GM12878 (cell line): Measurements from ENCODE around the gene PRCC. TPM values are rescaled to one million over a fixed set of nuclear protein-coding genes. Genes with fewer than 3 reads are reported as not detected.

Experiments used
- ATAC-seq: fragments of 200-7000 bp; cut with Tn5 transposase; 3 replicates; pipeline ENCODE4 v1.9.1; 2020; ENCODE audit warnings: mild to moderate bottlenecking, moderate library complexity
- BruUV-seq: library from RNA; stranded (reverse); fragments of 400-500 nt; replicated peaks from 2 replicates; lab custom pipeline; 2021; lab: Mats Ljungman, UMichigan
- CTCF ChIA-PET: fragments of 300-600 bp; sonication (Branson Sonifier 250); formaldehyde crosslinking; extraction: SDS; loops from one replicate; lab custom pipeline; 2021; ENCODE audit warnings: inconsistent platforms; lab: Yijun Ruan, JAX
- POLR2A ChIA-PET: fragments of 350-600 bp; formaldehyde crosslinking; extraction: SDS; loops from one replicate; lab custom pipeline; 2021; ENCODE audit warnings: inconsistent platforms; lab: Charles Lee
- RAD21 ChIA-PET: fragments of 300-600 bp; sonication (Branson Sonifier 250); formaldehyde crosslinking; loops from one replicate; lab custom pipeline; 2023; ENCODE audit warnings: antibody characterized with exemption; ENCODE audit not compliant: unreplicated experiment; lab: Charles Lee
- SMC1A ChIA-PET: fragments of 300-600 bp; sonication (Branson Sonifier 250); formaldehyde crosslinking; loops from one replicate; lab custom pipeline; 2023; ENCODE audit not compliant: unreplicated experiment, uncharacterized antibody; lab: Charles Lee
- DNase-seq: peaks from one replicate; pipeline ENCODE4 v3.0.0-alpha.2; 2011; ENCODE audit warnings: low read depth, low spot score
- FAIRE-seq: peaks from 3 replicates; lab custom pipeline; 2011; peaks lifted over from hg19 to GRCh38; lab: Jason Lieb, UNC
- H2AFZ ChIP-seq: 2 replicates; pipeline ENCODE4 v1.6.0; 2011; ENCODE audit warnings: low read depth, low read length, control low read depth; ENCODE audit not compliant: control insufficient read depth
- H3K27ac ChIP-seq: 2 replicates; pipeline ENCODE4 v1.5.1; 2011; ENCODE audit warnings: control low read depth; ENCODE audit not compliant: control insufficient read depth, insufficient read depth
- H3K27me3 ChIP-seq, 2 experiments: replicated peaks in 1 of 2; 2 replicates each; pipeline versions ENCODE4 v1.6.0 to v1.6.1; 2011; ENCODE audit warnings: low read length in 1 of 2; ENCODE audit not compliant: control insufficient read depth in 2 of 2, insufficient read depth in 2 of 2
- H3K36me3 ChIP-seq, 2 experiments: 2 replicates each; pipeline ENCODE4 v1.5.1; 2011; ENCODE audit warnings: low read length in 1 of 2; ENCODE audit not compliant: control insufficient read depth in 2 of 2, insufficient read depth in 2 of 2
- H3K4me1 ChIP-seq: 2 replicates; pipeline ENCODE4 v1.6.1; 2011; ENCODE audit warnings: mild to moderate bottlenecking, low read length, moderate library complexity, mixed read lengths; ENCODE audit not compliant: control insufficient read depth, insufficient read depth
- H3K4me2 ChIP-seq: 2 replicates; pipeline ENCODE4 v1.6.0; 2011; ENCODE audit warnings: control low read depth; ENCODE audit not compliant: control insufficient read depth, insufficient read depth
- H3K4me3 ChIP-seq: fragments of 200-600 bp; sonication (generic); 2 replicates; pipeline ENCODE4 v1.5.1; 2016
- H3K79me2 ChIP-seq: 2 replicates; pipeline ENCODE4 v1.6.0; 2011; ENCODE audit warnings: low read length; ENCODE audit not compliant: control insufficient read depth, insufficient read depth
- H3K9ac ChIP-seq: 2 replicates; pipeline ENCODE4 v1.8.0; 2011; ENCODE audit warnings: low read length, control low read depth, mixed read lengths; ENCODE audit not compliant: control insufficient read depth, insufficient read depth
- H3K9me3 ChIP-seq: replicated peaks from 3 replicates; pipeline ENCODE4 v1.5.1; 2011; ENCODE audit warnings: mild to moderate bottlenecking, low read length; ENCODE audit not compliant: control insufficient read depth, insufficient read depth
- H4K20me1 ChIP-seq: 2 replicates; pipeline ENCODE4 v1.6.0; 2011; ENCODE audit not compliant: control insufficient read depth, insufficient read depth
- ATF2 ChIP-seq: IDR thresholded peaks from 2 replicates; pipeline ENCODE4 v1.6.1; 2012; ENCODE audit warnings: low read length, inconsistent platforms
- BACH1 ChIP-seq: fragments of 450-650 bp; IDR thresholded peaks from 2 replicates; pipeline ENCODE4 v1.6.1; 2017; ENCODE audit warnings: mild to moderate bottlenecking, borderline replicate concordance
- CBX3 ChIP-seq: fragments of 200-600 bp; sonication (generic); IDR thresholded peaks from 2 replicates; pipeline ENCODE4 v1.6.1; 2016; ENCODE audit warnings: low read depth, borderline replicate concordance
- CTCF ChIP-seq, 3 experiments: IDR thresholded peaks in 2 of 3; conservative IDR thresholded peaks in 1 of 3; 2 replicates each; pipeline ENCODE4 v1.5.1; 2011; ENCODE audit warnings: low read depth in 3 of 3, low read length in 3 of 3, mild to moderate bottlenecking in 3 of 3, control low read depth in 2 of 3, moderate library complexity in 2 of 3, inconsistent platforms in 1 of 3, mixed read lengths in 1 of 3; ENCODE audit not compliant: control insufficient read depth in 2 of 3, insufficient read depth in 1 of 3; ENCODE audit errors: extremely low read depth in 1 of 3
- ELK1 ChIP-seq: IDR thresholded peaks from 2 replicates; pipeline ENCODE4 v1.6.1; 2012; ENCODE audit warnings: low read depth, low read length, improper control_type of control experiment
- FOXK2 ChIP-seq: fragments of 450-650 bp; IDR thresholded peaks from 2 replicates; pipeline ENCODE4 v1.6.1; 2017; ENCODE audit warnings: mild to moderate bottlenecking, moderate library complexity
- GATAD2B ChIP-seq: fragments of 450-650 bp; conservative IDR thresholded peaks from 2 replicates; pipeline ENCODE4 v1.6.1; 2017; ENCODE audit warnings: low read depth, mild to moderate bottlenecking, moderate library complexity
- MYB ChIP-seq: fragments of 150-350 bp; IDR thresholded peaks from 2 replicates; pipeline ENCODE4 v1.6.1; 2014; ENCODE audit warnings: mild to moderate bottlenecking, low read depth, low read length, borderline replicate concordance
- PAX5 ChIP-seq: IDR thresholded peaks from 2 replicates; pipeline ENCODE4 v1.6.1; 2011; ENCODE audit warnings: low read depth, low read length, borderline replicate concordance
- PAX8 ChIP-seq: fragments of 450-650 bp; IDR thresholded peaks from 2 replicates; pipeline ENCODE4 v1.6.1; 2017; ENCODE audit warnings: mild to moderate bottlenecking, moderate library complexity
- RELB ChIP-seq: fragments of 450-650 bp; IDR thresholded peaks from 2 replicates; pipeline ENCODE4 v1.6.1; 2017; ENCODE audit warnings: low read depth, mild to moderate bottlenecking, moderate library complexity
- RUNX3 ChIP-seq: IDR thresholded peaks from 2 replicates; pipeline ENCODE4 v1.6.1; 2012; ENCODE audit warnings: low read length, inconsistent platforms
- ZNF622 ChIP-seq: fragments of 450-650 bp; IDR thresholded peaks from 2 replicates; pipeline ENCODE4 v1.6.1; 2017; ENCODE audit warnings: mild to moderate bottlenecking, inconsistent platforms
- WGBS: methylation state at CpG from one replicate; pipeline ENCODE4 v1.1.6; 2016; ENCODE audit warnings: low lambda C conversion rate; ENCODE audit not compliant: insufficient replicate concordance, insufficient coverage; ENCODE audit errors: missing lambda C conversion rate; 5-methylcytosine and 5-hydroxymethylcytosine counted together
- in situ Hi-C: fragments of 300-500 bp; cut with MboI; formaldehyde crosslinking; loops from 9 replicates; pipeline ENCODE4 v1.14.3; 2018; ENCODE audit warnings: mixed read lengths
- intact Hi-C: fragments of 100-400 bp; cut with micrococcal nuclease; formaldehyde crosslinking; loops from one replicate; pipeline ENCODE4 v1.14.2; 2022; ENCODE audit not compliant: unreplicated experiment
- polyA plus RNA-seq, 11 experiments: library from polyadenylated mRNA; depleted of rRNA in 4 of 11; unstranded in 6 of 11; stranded (reverse) in 5 of 11; fragments of >200 nt; fragmentation: Nextera tagmentation in 4 of 11; fragmentation: Illumina TruSeq in 1 of 11; extraction: Ambion mirVana in 4 of 11; extraction: Trizol in 1 of 11; gene quantifications; 1 replicate in 1 of 11; 2 replicates in 10 of 11; pipeline versions ENCODE4 v1.2.1 to v1.2.3, GENCODE V29; 2011 to 2016; ENCODE audit warnings: inconsistent platforms in 2 of 11, missing spikeins in 2 of 11, low read depth in 1 of 11
- total RNA-seq, 4 experiments: library from RNA; depleted of rRNA in 3 of 4; stranded (reverse); fragments of >200 nt in 3 of 4; fragmentation: Illumina TruSeq in 1 of 4; extraction: Trizol in 1 of 4; gene quantifications; 2 replicates each; pipeline versions ENCODE4 v1.2.1 to v1.2.3, GENCODE V29; 2013 to 2021

Gene PRCC
- total and polyA plus RNA-seq, 10 of the 15 experiments (the other 5 are each of a cell fraction or from before 2014, with no cell fraction given): 23.8 to 132 (median 63.1) TPM

- TF ChIP-seq RELB (no peak), RUNX3 (no peak), ZNF622 (no peak), PAX5 (no peak), BACH1 (no peak), PAX8 (no peak), ELK1 (no peak), CBX3 (no peak), GATAD2B (no peak), ATF2 (no peak), MYB (no peak), FOXK2 (no peak), CTCF (IDR thresholded peaks at IDR 0.05 in 2 of 3, conservative IDR thresholded peaks at IDR 0.05 in 1 of 3; ENCODE audit: control insufficient read depth in 2 of 3, extremely low read depth in 1 of 3, insufficient read depth in 1 of 3, low read depth in 3 of 3, low read length in 3 of 3) (no peak)
- 93% methylated on average over 5 of the region's 5 CpGs for WGBS
- H3K36me3 ChIP-seq: peaks cover 0 to 3% of the 10 kb centered on the region in 2 experiments; a peak in 1 of 4 replicates
- H3K27ac ChIP-seq: no peak overlapping the region
- ChIA-PET CTCF (interaction anchor here (4.2 to 9.6 kb wide), 3 partner anchors 10 to 39 kb away, joined by 17 to 152 read pairs (median 22); partner anchors contain the start of genes HDGF, ISG20L2 and METTL25B), POLR2A (interaction anchor here (0.6 to 6.9 kb wide), 5 partner anchors 9 to 90 kb away, joined by 3 to 71 read pairs (median 3); partner anchors contain the start of genes ISG20L2, METTL25B and MRPL24), RAD21 (interaction anchor here (3.9 to 5.0 kb wide), 3 partner anchors 14 to 39 kb away, joined by 31 to 59 read pairs (median 49); partner anchors contain the start of genes HDGF, ISG20L2, METTL25B and MRPL24), SMC1A (interaction anchor here (0.6 to 11.8 kb wide), 6 partner anchors 9 to 125 kb away, joined by 3 to 108 read pairs (median 16); partner anchors contain the start of genes HDGF, ISG20L2, METTL25B and MRPL24)
- peak overlapping the region; percentile 92; the same call in 1 of the 2 replicates for H3K9ac ChIP-seq
- FAIRE-seq (peak; percentile 61), DNase-seq (no peak), ATAC-seq (no peak)
- peak overlapping the region; percentile 87 for H3K4me3 ChIP-seq
- peaks cover 41% of the 10 kb centered on the region for H3K79me2 ChIP-seq
- H3K4me1 ChIP-seq: no peaks in the 10 kb centered on the region
- no peak overlapping the region for H2AFZ ChIP-seq
- intact Hi-C loops: loop anchor here (5.0 kb wide), 1 partner anchor 263 kb away; the partner anchor contains the start of gene MEF2D
- H3K9me3 ChIP-seq: no peaks in the 10 kb centered on the region
- BruUV-seq: no TSS peak
- in situ Hi-C loops: no loop called here
- peak overlapping the region; percentile 99 for H3K4me2 ChIP-seq
- H4K20me1 ChIP-seq: no peaks in the 10 kb centered on the region
- H3K27me3 ChIP-seq: no peaks in the 10 kb centered on the region
Measured at GRCh38 chr1:156765666-156766065, 1.7 kb upstream of the PRCC start.
